ENCODE data around the gene TMTC1.

DNA sequence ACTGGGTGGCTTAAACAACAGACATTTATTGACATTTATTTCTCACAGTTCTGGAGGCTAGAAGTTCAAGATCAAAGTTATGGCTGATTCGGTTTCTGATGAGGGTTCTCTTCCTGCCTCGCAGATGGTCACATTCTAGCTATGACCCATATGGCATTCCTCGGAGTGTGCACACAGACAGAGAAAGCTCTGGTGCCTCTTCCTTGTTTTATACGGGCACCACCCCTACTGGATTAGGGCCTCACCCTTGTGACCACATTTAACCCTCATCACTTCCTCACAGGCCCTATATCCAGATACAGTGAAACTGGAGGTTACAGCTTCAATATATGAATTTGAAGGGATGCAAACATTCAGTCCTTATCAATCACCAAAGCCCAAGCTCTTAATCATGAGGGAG is 209.2 kb downstream of the TMTC1 start:
- TF ChIP-seq RXRA (IDR thresholded peaks at IDR 0.05; ENCODE audit: borderline replicate concordance, low read depth) (no peak), POLR2AphosphoS5 (IDR thresholded peaks at IDR 0.05; ENCODE audit: low read depth, low read length) (no peak), RAD21 (IDR thresholded peaks at IDR 0.05; ENCODE audit: low read length) (no peak), TEAD4 (IDR thresholded peaks at IDR 0.05; ENCODE audit: borderline replicate concordance, insufficient read depth) (no peak), TCF12 (IDR thresholded peaks at IDR 0.05) (no peak), JUND (IDR thresholded peaks at IDR 0.05) (no peak), EZH2phosphoT487 (IDR thresholded peaks at IDR 0.05; ENCODE audit: borderline replicate concordance, low read depth) (no peak), SIN3A (IDR thresholded peaks at IDR 0.05; ENCODE audit: borderline replicate concordance, low read depth, low read length) (no peak), NFIC (IDR thresholded peaks at IDR 0.05; ENCODE audit: borderline replicate concordance) (no peak)
- TF ChIP-seq, protein P1, sequence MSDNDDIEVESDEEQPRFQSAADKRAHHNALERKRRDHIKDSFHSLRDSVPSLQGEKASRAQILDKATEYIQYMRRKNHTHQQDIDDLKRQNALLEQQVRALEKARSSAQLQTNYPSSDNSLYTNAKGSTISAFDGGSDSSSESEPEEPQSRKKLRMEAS (IDR thresholded peaks at IDR 0.05; ENCODE audit: low read depth), result no peak
- TF ChIP-seq, protein P2, sequence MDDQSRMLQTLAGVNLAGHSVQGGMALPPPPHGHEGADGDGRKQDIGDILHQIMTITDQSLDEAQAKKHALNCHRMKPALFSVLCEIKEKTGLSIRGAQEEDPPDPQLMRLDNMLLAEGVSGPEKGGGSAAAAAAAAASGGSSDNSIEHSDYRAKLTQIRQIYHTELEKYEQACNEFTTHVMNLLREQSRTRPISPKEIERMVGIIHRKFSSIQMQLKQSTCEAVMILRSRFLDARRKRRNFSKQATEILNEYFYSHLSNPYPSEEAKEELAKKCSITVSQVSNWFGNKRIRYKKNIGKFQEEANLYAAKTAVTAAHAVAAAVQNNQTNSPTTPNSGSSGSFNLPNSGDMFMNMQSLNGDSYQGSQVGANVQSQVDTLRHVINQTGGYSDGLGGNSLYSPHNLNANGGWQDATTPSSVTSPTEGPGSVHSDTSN (IDR thresholded peaks at IDR 0.05), result no peak
- TF ChIP-seq, protein P3, sequence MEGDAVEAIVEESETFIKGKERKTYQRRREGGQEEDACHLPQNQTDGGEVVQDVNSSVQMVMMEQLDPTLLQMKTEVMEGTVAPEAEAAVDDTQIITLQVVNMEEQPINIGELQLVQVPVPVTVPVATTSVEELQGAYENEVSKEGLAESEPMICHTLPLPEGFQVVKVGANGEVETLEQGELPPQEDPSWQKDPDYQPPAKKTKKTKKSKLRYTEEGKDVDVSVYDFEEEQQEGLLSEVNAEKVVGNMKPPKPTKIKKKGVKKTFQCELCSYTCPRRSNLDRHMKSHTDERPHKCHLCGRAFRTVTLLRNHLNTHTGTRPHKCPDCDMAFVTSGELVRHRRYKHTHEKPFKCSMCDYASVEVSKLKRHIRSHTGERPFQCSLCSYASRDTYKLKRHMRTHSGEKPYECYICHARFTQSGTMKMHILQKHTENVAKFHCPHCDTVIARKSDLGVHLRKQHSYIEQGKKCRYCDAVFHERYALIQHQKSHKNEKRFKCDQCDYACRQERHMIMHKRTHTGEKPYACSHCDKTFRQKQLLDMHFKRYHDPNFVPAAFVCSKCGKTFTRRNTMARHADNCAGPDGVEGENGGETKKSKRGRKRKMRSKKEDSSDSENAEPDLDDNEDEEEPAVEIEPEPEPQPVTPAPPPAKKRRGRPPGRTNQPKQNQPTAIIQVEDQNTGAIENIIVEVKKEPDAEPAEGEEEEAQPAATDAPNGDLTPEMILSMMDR (IDR thresholded peaks at IDR 0.05), result no peak
- TF ChIP-seq, protein P4, sequence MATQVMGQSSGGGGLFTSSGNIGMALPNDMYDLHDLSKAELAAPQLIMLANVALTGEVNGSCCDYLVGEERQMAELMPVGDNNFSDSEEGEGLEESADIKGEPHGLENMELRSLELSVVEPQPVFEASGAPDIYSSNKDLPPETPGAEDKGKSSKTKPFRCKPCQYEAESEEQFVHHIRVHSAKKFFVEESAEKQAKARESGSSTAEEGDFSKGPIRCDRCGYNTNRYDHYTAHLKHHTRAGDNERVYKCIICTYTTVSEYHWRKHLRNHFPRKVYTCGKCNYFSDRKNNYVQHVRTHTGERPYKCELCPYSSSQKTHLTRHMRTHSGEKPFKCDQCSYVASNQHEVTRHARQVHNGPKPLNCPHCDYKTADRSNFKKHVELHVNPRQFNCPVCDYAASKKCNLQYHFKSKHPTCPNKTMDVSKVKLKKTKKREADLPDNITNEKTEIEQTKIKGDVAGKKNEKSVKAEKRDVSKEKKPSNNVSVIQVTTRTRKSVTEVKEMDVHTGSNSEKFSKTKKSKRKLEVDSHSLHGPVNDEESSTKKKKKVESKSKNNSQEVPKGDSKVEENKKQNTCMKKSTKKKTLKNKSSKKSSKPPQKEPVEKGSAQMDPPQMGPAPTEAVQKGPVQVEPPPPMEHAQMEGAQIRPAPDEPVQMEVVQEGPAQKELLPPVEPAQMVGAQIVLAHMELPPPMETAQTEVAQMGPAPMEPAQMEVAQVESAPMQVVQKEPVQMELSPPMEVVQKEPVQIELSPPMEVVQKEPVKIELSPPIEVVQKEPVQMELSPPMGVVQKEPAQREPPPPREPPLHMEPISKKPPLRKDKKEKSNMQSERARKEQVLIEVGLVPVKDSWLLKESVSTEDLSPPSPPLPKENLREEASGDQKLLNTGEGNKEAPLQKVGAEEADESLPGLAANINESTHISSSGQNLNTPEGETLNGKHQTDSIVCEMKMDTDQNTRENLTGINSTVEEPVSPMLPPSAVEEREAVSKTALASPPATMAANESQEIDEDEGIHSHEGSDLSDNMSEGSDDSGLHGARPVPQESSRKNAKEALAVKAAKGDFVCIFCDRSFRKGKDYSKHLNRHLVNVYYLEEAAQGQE (IDR thresholded peaks at IDR 0.05; ENCODE audit: low read depth, low read length), result no peak
- TF ChIP-seq, protein P5, sequence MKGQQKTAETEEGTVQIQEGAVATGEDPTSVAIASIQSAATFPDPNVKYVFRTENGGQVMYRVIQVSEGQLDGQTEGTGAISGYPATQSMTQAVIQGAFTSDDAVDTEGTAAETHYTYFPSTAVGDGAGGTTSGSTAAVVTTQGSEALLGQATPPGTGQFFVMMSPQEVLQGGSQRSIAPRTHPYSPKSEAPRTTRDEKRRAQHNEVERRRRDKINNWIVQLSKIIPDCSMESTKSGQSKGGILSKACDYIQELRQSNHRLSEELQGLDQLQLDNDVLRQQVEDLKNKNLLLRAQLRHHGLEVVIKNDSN (IDR thresholded peaks at IDR 0.05; ENCODE audit: borderline replicate concordance, low read depth), result no peak
